Measurements from ENCODE around the gene APOL6. TPM values are rescaled to one million over a fixed set of nuclear protein-coding genes. Genes with fewer than 3 reads are reported as not detected.
A peak's percentile ranks its signal among the peaks of the same experiment; 100 is the strongest.

APOL6 gene
- total RNA-seq, 1 donor from 2014 or later = not detected

DNA sequence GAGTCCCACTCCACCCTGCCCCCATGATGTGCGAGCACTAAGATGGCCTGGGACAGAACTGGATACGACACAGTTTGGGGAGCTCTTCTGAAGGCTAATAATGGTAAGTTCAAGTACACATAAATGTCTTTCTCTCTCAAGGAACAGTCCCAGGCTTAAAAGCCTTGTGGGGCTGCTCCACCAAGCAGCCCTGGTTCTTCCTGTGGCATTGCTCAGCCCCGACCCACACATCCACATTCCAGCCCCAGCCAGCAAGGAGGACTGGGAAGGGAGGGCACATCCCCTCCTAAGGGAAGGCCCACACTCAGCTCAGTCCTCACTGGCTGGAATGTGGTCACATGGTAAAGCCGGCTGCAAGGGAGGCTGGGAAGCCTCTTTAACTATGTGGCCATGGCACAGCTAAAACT lies 17.9 kb upstream of the APOL6 start:
- Mint-ChIP-seq H3K27me3 (ENCODE audit: low read depth) (peaks cover 32% of the 10 kb centered on the region), H3K27ac (ENCODE audit: unreplicated experiment) (peak overlapping the region; percentile 45), H3K4me3 (no peak overlapping the region), H3K9me3 (no peaks in the 10 kb centered on the region), H3K36me3 (ENCODE audit: low read depth) (no peaks in the 10 kb centered on the region), H3K4me1 (peaks cover 30% of the 10 kb centered on the region)
- no peak for TF ChIP-seq CTCF (conservative IDR thresholded peaks at IDR 0.05)
- no peak for DNase-seq (ENCODE audit: low read depth, low spot score)

DNA sequence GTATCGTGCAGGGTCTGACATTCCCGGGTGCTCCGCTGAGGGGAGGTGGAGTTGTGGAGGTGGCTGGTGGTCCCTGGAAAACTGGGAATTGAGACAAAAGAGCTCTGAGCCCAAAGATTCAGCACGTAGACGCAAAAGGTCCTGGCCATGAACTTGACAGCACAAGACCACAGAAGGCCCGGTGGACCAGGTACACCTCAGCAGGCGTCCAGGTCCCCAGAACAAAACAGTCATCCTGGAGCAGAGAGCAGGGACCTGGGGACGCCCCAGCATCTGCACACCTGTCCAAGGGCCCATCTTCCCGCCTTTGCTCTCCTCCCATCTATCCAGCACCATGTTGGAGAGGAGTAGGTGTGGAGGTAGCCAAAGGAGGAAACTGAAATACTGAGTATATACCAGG lies 17.4 kb upstream of the APOL6 start:
- Mint-ChIP-seq H3K4me1 (peaks cover 30% of the 10 kb centered on the region), H3K27me3 (ENCODE audit: low read depth) (peaks cover 32% of the 10 kb centered on the region), H3K4me3 (no peak overlapping the region), H3K27ac (ENCODE audit: unreplicated experiment) (no peak overlapping the region), H3K36me3 (ENCODE audit: low read depth) (no peaks in the 10 kb centered on the region), H3K9me3 (no peaks in the 10 kb centered on the region)
- TF ChIP-seq CTCF (conservative IDR thresholded peaks at IDR 0.05) = no peak
- DNase-seq (ENCODE audit: low read depth, low spot score) = no peak

DNA sequence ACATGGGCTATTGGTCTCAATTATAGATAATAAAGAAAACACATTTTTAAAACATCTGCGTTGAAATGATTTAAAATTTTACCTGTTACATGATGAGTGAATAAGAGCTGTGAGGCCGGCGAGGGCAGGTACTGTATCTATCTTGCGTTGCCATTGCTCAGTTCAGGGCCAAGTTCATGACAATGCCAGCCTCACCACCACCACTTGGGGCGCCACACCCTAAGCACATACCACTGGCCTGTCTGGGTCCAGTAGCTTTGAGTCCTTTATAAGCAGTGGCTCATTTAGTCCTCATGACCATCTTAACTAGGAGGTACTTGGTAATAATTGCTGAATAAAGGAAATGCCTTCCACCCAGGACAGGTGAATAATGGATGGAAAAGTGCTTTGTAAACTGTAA lies 16.6 kb upstream of the APOL6 start:
- H3K27me3 Mint-ChIP-seq (ENCODE audit: low read depth) = peaks cover 29% of the 10 kb centered on the region
- peaks cover 30% of the 10 kb centered on the region for H3K4me1 Mint-ChIP-seq
- DNase-seq (ENCODE audit: low read depth, low spot score) = peak; percentile 35
- peak; percentile 61 for TF ChIP-seq CTCF (conservative IDR thresholded peaks at IDR 0.05)
- H3K36me3 Mint-ChIP-seq (ENCODE audit: low read depth) = no peaks in the 10 kb centered on the region
- no peaks in the 10 kb centered on the region for H3K9me3 Mint-ChIP-seq
- no peak overlapping the region for H3K27ac Mint-ChIP-seq (ENCODE audit: unreplicated experiment)
- no peak overlapping the region for H3K4me3 Mint-ChIP-seq

DNA sequence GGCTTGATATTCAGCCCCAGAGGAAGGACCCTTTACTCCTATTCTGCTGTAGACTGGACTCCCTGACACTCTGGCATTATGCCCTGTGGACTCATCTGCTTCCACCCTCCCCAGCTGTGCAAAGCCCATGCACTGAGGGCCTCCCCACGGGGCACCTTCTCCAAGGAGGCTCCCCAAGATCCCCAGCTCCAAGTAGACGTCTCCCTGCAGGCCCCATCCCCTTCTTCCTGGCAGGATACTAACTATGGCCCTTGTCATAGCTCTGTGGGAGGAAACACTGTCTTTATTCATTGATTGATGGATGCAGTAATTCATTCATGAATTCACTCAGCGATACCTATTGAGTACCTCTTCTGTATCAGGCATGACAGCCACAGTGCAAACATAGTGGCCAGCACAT lies 15.3 kb upstream of the APOL6 start:
- peaks cover 28% of the 10 kb centered on the region for H3K4me1 Mint-ChIP-seq
- no peak for TF ChIP-seq CTCF (conservative IDR thresholded peaks at IDR 0.05)
- peaks cover 19% of the 10 kb centered on the region for H3K27me3 Mint-ChIP-seq (ENCODE audit: low read depth)
- H3K9me3 Mint-ChIP-seq = no peaks in the 10 kb centered on the region
- DNase-seq (ENCODE audit: low read depth, low spot score) = no peak
- H3K36me3 Mint-ChIP-seq (ENCODE audit: low read depth) = no peaks in the 10 kb centered on the region
- H3K4me3 Mint-ChIP-seq = no peak overlapping the region
- H3K27ac Mint-ChIP-seq (ENCODE audit: unreplicated experiment) = no peak overlapping the region

DNA sequence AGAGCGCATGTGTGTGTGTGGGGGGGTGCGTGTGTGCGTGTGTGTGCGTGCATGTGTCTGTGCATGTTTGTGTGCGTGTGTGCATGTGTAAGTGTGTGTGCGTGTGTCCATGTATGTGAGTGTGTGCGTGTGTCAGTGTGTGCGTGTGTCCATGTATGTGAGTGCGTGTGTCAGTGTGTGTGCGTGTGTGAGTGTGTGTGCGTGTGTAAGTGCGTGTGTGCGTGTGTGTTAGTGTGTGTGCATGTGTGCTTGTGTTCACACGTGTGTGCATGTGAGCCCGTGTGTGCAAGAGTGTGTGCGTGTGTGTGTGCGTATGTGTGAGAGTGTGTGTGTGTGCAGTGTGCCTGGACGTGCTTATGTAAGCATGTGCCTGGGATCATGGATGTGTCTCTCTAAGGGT lies 14.7 kb upstream of the APOL6 start:
- no peaks in the 10 kb centered on the region for H3K36me3 Mint-ChIP-seq (ENCODE audit: low read depth)
- peaks cover 16% of the 10 kb centered on the region for H3K27me3 Mint-ChIP-seq (ENCODE audit: low read depth)
- H3K4me3 Mint-ChIP-seq = no peak overlapping the region
- H3K27ac Mint-ChIP-seq (ENCODE audit: unreplicated experiment) = no peak overlapping the region
- no peak for DNase-seq (ENCODE audit: low read depth, low spot score)
- no peaks in the 10 kb centered on the region for H3K9me3 Mint-ChIP-seq
- no peak for TF ChIP-seq CTCF (conservative IDR thresholded peaks at IDR 0.05)
- peaks cover 31% of the 10 kb centered on the region for H3K4me1 Mint-ChIP-seq

DNA sequence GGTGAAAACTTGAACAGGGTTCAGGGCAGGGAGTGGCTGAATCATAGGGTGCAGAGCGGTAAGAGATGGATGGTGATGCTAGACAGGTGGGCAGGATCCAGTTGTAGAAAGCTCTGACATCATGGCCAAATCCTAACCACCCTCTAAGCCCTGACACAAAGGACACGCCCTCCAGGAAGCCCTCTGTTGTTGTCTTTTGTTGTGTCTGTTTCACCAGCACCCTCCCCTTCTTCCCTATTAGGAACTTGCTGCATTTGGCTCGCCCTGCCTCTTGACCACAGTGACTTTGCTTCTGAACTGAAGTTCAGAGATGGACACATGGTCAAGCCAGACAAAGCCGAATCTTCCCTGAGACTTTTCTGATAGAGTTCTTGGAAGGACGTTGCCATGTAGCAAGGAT lies 14.2 kb upstream of the APOL6 start:
- Mint-ChIP-seq H3K27ac (ENCODE audit: unreplicated experiment) (no peak overlapping the region), H3K9me3 (no peaks in the 10 kb centered on the region), H3K4me1 (peaks cover 35% of the 10 kb centered on the region), H3K27me3 (ENCODE audit: low read depth) (peaks cover 15% of the 10 kb centered on the region), H3K4me3 (no peak overlapping the region), H3K36me3 (ENCODE audit: low read depth) (no peaks in the 10 kb centered on the region)
- no peak for DNase-seq (ENCODE audit: low read depth, low spot score)
- TF ChIP-seq CTCF (conservative IDR thresholded peaks at IDR 0.05) = no peak
